Measurements from ENCODE around the gene HIGD1B.

DNA sequence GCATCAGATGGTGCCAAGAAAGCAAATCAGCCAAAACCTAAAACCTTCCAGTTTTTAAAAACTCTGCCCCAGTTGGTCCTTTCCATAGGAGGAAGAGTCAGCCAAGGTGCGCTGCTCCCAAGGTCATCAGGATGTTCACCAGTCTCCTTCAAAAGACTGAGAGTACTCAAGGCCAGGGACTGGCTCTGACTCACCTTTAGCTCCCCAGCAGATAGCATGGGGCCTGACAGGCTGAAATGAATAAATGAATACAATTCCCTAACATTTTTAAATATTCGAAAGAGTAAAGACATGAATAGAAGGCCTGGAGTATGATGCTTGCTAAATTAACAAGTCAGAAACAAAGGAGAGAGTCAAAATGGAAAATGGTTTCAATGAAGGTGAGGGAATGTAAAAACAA, 32.4 kb downstream of the HIGD1B start:
- no peak for TF ChIP-seq CTCF (IDR thresholded peaks at IDR 0.05)
- TF ChIP-seq POLR2A (IDR thresholded peaks at IDR 0.05) = no peak

Data from body of pancreas (tissue), 4 donors.